NCI-H345 (cell line): Measurements from ENCODE around the gene INAFM2.

Experiments used
- DNase-seq: peaks from one replicate; lab custom pipeline; 2025; lab: John Stamatoyannopoulos, UW

The INAFM2 gene

GRCh38 chr15:40287968-40288367 is 35.5 kb upstream of the INAFM2 start:
- no peak for DNase-seq

DNA sequence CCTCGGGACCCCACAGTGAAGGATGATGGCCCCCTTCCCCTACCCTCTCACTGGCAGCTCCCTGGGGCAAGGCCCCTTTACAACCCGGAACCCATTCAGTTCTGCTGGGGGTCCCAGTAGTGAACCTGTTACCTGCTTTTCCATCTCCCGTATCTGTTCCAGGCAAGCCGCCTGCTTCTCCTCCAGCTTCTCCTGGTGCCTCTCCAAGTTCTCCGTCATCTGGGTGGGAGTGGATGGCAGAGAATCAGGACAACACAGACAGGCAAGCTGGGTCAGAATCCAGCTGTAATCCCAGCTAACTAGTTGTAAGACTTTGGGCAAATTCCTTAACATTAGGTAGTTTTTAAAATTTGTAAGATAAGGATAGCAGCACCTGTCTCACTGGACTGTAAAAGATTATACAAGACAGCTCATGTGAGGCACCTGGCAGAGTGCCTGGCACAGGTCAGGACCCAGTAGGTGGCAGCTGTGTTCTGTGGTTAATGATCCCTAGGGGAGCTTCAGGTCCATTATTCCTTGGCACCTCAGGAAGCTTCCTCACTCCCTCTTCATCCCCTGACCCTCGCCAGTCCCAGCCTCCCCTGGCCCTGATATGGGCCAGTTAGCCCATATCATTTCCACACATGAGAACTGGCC is 34.2 kb upstream of the INAFM2 start:
- peak; percentile 19 for DNase-seq

DNA sequence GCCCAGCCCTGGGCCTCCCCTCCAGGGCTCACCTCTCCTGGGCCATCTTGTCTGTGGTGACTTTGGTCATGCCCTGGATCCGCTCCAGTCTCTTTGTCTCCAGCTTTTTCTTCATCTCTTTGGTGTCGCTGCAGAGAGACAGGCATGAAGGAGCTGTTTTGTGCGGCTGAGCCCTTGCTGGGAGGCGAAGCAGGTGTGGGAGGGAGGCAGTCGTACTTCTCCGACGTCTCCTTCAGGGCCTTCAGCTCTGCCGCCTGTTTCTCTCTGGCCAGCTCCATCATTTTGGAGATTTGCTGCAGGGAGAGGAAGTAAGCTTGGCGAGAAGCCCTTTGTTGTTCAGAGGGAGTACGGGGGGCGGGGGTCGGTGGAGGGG is 33.0 kb upstream of the INAFM2 start:
- no peak for DNase-seq

DNA sequence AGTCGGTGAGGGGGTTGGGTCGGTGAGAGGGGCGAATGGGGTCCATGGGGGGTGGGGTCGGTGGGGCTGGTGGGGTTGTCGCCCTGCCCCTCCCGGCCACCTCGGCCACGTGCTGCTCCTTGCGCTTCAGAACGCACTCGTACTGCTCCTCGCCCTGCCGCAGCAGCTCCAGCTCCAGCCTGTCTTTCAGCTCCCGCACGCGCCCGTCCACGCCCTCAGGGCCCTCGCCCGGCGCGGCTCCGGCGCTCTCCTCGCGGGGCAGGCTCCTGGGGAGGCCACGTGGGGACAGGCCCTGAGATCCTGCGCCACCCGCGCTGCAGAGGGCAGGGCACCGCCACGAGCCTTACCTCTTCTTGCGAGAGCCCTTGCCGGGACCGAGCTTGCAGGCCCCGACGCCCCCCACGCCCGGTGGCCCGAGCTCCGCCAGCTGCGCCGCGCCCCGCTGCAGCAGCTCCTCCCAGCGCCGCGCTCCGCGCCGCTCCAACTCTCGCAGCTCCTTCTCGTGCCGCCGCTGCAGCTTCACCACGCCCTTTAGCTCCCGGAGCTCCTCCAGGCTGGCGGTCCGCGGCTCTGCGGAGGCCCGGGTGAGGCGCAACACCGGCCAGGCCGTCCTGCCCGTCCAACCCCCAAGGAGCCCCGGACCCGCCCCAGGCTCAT is 32.4 kb upstream of the INAFM2 start:
- peak; percentile 23 for DNase-seq

DNA sequence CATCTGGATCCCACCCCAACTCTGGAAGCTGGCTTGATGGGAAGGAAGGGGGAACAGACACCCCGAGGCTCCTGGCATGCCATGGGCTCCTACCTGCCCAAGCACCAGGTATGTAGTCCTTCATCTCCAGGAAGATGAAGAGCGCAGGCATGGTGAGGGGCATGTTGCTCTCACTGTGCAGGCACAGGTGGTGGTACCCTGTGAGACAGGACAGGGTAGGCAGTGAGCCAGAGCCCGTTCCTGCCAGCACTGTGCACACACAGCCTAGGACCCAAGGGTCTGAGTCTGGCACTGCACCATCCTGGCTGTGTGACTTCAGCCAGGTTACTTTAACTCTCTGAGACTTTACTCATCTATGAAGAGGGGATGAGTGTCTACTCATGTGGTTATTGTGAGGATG is 31.2 kb upstream of the INAFM2 start:
- no peak for DNase-seq

DNA sequence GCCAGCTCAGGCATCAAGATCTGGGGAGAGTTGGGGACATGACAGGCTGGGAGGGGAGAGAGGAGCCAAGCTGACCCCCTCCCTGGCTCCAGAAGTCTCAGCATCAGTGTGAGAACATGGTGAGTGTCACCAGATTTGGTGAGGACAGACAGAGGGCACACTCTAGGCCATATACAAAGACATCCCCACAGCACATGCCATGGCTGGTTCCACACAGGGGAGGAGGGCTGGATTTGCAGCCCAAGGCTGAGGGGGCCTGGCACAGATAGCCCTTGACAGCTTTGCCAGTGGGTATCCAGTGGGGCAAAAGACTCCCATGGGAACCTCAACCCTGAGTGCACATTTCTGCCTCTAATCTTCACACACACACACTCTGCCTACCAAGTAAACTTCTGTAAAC is 30.5 kb upstream of the INAFM2 start:
- DNase-seq: no peak

DNA sequence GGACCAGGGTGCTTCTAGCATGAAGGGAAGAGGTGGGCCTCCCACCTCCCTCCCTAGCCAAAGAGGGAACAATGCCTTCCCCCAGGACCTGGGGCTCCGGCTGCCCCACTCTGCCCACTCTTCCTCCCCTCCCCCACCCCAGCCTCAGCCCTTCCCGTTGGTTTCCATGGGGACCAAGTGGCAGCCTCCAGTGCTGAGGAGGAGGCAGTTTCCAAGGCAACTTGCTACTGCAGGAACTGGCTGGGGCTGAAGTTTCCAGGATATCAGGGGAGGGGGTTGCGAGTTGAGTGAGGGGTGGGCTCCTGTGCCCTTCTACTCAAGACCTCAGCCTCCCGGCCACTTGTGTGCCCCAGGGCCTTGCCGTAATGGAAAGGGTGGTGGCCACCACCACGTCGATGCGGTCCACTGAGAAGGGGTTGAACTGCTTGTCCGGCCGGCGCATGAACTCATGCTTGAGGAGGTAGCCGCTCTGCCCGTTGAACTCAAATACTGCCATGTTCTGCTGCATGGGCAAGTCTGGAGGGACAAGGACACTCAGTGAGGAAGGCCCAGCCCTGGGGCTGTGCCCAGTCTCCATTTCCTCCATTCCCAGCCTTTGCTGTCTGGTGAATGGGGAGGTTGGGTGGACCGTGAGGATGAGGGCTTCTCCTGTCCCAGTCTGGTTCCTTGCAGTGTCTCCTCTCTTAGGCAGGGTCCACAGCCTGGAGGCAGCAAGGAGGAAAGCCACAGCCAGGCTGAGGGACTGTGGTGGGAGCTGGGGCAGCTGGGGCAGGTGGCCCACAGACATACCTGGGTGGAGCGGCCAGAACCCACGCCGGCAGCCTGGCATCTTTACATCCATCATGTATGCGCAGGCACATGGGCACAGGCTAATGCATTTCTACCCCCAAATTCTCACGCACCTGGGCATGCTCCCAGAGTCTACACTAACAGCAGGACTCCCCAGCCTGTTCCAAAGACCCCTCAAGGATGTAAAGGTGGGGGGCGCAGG is 29.3 kb upstream of the INAFM2 start:
- no peak for DNase-seq

DNA sequence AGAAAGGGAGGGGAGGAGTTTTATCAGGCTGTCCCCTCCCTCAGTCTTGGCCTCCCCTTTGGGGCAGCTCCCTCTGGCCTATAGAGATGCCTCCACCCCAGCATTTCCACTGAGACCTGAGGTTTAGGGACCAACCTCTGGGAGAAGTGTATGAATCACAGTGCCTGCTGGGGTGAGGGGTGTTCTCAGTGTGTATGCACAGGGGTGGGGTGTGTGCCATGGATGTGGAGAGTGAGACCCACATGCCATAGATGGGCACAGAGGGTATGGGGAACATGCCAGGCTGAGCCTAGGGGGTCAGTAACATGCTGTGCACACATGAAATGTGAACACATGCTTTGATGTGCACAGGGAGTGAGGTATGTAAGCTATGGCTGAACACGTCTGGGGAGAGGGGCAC is 28.2 kb upstream of the INAFM2 start:
- DNase-seq: no peak

- no peak for DNase-seq
These were observed 27.5 kb upstream of the INAFM2 start for GRCh38 chr15:40295877-40296560.

DNA sequence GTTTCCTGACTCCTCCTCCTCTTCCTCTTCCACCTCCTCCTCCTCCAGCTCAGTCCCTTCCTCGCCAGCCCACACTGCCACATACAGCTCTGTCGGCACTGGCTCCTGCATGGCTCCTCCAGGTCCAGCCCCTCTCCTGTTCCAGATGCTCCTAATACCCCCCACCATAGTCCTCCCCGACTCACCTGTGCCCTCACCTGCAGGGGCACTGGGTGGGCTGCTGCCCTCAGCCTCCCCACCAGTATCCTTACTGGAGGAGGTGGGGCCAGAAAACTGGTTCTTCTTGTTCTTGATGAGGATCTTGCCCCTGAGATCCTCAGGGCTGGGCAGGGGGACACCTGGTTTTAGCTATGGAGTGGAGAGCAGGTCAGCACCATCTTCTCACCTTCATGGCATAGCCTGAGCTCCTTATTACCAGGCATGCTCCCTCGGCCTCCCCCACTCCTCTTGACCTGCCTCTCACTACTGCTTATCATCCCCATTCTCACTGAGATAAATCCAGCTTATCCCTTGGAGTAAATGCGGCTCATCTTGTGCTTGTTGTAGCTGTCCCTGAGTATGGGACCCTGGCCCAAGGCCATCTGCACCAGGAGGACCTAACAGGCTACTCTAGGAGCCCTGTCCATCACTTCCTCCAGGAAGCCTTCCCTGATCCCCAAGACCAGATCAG is 26.8 kb upstream of the INAFM2 start:
- no peak for DNase-seq

DNA sequence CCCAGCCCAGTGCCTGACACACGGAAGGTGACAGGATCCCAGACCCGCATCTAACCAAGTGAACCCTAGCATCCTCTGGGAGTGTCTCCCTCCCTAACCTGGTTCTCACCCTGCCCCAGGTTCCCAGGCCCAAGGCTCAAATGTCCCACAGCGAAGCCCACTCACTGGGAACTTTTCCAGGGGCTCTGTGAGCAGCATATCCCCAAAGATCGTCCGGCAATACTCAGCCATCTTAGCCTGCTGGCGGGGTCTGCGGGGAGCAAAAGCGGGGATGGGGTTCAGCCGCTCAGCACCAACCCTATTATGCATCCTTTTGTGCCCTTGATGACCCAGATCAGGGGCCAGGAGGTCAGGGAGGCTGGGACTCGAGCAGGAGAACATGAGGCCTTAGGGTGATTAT is 26.1 kb upstream of the INAFM2 start:
- no peak for DNase-seq

GRCh38 chr15:40298216-40298935 is 25.1 kb upstream of the INAFM2 start:
- DNase-seq: no peak

- no peak for DNase-seq
These were observed 23.1 kb upstream of the INAFM2 start for GRCh38 chr15:40300367-40300766.

GRCh38 chr15:40300771-40301170 is 22.7 kb upstream of the INAFM2 start:
- no peak for DNase-seq

GRCh38 chr15:40301467-40302179 is 21.9 kb upstream of the INAFM2 start:
- no peak for DNase-seq

DNA sequence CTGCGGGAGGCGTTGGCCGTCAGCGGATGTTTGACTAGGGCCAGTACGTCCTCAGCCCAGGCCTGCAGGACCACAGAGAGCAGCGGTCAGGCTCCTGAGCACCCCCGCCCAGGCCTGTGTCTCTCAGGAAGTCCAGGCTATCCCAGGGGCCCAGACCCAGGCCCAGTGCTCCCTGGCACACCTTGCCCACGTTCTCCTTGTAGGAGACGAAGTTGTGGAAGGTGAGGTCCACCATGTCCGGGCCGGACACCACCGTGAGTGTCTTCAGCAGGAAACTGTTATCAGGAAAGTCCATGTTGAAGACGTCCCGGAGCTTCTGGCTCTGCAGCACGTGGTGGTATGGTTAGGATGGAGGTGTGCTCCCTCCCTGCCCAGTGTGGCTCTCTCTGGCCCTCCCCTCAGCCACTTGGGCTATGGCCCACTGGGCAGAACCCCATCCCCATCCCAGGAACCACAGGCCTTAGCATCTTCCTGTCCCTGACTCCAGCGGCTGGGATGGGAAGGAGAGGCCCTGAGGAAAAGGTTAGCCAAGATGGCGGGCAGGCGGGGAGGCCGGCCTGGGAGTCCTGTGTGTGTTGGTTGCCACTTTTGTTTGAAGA is 21.1 kb upstream of the INAFM2 start:
- DNase-seq: no peak

DNA sequence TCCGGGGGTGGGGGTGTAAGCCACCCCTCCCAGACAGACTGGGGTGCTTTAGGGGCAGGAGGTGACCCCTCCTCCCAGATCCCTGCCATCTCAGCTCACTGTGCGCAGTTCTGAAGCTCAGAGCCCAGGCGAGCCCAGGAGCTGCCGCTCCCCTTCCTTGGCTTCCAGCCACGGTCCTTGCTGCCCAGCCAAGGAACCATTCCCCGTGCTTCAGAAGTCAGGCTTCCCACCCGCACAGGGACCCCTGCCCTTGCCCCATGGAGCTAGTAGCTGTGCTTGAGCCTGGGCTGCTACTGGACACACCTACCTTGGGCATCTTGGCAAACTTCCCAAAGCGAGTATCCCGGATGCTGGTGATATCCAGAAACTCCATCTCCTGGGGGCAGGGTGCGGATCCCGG is 20.5 kb upstream of the INAFM2 start:
- no peak for DNase-seq

DNA sequence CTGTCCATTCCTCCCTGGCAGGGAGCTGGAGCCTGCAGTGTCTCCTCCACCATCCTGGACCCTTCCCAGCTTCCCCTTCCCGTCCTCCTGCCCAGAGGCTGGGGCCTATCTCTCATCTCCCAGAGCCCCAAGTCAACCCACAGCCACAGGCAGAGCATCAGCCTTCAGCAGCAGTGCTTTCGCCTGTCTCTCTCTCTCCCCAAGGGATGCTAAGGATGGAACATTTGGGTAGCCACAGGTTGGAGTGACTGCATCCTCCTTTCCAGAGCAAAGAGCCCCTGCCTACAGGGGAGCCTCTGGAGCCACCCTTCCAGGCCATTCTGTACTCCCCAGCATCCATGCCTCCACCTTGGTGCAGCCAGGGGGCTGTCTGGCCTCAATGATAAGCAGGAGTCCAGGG is 19.9 kb upstream of the INAFM2 start:
- DNase-seq: no peak

DNA sequence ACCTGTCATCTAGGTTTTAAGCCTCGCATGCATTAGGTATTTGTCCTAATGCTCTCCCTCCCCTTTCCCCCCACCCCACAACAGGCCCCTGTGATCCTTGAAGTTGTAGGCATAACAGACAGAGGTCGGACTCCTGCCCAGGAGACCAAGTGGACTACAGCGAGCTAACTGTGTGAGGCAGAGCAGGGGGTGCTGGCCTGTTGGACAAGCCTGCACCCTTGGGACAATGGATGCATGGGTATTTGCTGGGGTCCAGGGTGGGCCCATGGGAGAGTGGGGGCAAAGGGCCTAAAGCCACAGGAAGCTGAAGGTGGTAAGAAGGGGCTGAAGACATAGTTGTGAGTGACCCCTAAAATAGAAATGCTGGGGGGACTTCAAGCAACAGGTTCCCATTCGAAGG is 18.2 kb upstream of the INAFM2 start:
- no peak for DNase-seq

GRCh38 chr15:40306371-40306770 is 17.1 kb upstream of the INAFM2 start:
- DNase-seq: no peak
